ENCODE data around the gene CREM. TPM values are rescaled to one million over a fixed set of nuclear protein-coding genes. Genes with fewer than 3 reads are reported as not detected.

The CREM gene
- total and polyA plus RNA-seq, 7 donors, result 18.8 to 336 (median 39.2) TPM

DNA sequence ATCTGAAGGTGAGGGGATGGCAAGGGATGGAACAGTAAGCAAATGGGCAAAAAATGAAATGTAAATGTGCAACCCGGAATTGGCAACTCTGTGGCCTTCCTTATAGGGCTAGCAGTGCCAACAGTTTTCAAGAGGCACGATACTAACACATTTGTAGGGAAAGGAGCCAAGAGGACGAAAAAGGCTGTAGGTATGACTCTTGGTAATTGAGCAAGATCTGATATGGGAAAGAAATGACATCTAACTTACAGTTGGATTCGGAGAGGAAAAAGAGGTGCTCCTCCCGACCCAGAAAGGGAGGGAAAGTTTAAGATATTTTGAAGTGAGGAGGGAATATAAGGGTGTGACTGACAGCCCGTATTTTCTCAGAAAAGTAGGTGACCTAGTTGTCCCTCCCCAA is 2.1 kb upstream of the CREM start:
- no peak for DNase-seq
- Histone ChIP-seq H3K9me3 (no peaks in the 10 kb centered on the region), H3K27me3 (ENCODE audit: insufficient read depth in 3 of 3, low read length in 2 of 3) (no peaks in the 10 kb centered on the region), H3K27ac (peak overlapping the region; percentile 43), H3K4me3 (no peak overlapping the region), H3K36me3 (ENCODE audit: insufficient read depth in 1 of 2, low read depth in 1 of 2) (no peaks in the 10 kb centered on the region), H3K4me1 (peaks cover 10% of the 10 kb centered on the region)
- no peak for ATAC-seq
- TF ChIP-seq, protein P1, sequence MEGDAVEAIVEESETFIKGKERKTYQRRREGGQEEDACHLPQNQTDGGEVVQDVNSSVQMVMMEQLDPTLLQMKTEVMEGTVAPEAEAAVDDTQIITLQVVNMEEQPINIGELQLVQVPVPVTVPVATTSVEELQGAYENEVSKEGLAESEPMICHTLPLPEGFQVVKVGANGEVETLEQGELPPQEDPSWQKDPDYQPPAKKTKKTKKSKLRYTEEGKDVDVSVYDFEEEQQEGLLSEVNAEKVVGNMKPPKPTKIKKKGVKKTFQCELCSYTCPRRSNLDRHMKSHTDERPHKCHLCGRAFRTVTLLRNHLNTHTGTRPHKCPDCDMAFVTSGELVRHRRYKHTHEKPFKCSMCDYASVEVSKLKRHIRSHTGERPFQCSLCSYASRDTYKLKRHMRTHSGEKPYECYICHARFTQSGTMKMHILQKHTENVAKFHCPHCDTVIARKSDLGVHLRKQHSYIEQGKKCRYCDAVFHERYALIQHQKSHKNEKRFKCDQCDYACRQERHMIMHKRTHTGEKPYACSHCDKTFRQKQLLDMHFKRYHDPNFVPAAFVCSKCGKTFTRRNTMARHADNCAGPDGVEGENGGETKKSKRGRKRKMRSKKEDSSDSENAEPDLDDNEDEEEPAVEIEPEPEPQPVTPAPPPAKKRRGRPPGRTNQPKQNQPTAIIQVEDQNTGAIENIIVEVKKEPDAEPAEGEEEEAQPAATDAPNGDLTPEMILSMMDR (IDR thresholded peaks at IDR 0.05), result no peak
- intact Hi-C loops (cut with DNase I), result loop anchor here in 1 of 2 donors (10.0 kb wide), 1 partner anchor 440 kb away; no protein-coding TSS in a partner anchor
- WGBS, 3 donors, result 55 to 66% (median 56%) methylated on average over 6 of the region's 6 CpGs

DNA sequence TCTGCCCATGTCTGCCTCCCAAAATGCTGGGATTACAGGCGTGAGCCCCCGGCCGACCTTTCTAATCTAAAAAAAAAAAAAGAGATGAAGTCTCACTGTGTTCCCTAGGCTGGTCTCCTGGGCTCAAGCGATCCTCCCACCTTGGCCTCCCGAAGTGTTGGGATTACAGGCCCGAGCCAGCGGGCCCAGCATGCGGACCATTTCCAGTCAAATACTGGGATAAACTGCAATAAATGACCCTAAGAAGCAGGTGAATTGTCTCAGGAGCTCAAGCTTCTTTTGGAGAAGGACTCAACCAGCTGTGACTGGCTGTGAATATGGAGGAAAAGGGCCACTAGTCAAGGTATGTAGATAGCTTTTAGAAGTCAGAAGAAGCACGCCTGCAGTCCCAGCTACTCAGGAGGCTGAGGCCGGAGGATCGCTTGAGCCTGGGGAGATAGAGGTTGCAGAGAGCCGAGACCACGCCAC is 550 bp upstream of the CREM start:
- peaks cover 10% of the 10 kb centered on the region for H3K4me1 ChIP-seq
- intact Hi-C loops (cut with DNase I), result loop anchor here (5.0 to 10.0 kb wide), 2 partner anchors 71 to 439 kb away; no protein-coding TSS in a partner anchor

DNA sequence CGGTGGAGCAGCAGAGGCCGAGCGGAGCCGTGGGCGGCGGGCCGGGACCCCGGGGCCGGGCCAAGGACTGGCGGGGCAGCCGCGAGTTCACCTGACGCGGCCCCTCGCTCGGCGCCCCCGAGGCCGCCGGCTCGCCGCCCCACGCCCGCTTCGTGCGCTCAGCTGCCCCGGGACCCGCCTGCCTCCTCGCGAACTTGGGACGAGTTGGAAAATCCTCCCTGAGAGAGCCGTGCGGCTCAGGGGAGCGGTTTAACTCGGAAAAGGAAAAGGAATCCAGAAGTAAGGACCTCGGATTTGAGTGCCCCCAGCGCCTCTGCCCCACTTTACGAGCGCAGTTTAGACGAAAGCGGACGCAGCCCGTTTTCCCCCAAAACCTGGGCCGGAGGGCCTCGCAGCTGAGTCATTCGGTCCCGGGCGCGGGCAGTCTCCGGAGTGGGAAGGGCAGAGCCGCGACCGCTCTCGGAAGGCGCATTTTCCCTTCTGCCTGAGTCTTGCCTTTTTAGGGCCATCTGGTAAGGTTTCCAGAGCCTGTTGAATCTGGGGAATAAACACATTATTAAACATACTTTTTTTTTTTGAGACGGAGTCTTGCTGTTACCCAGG is 744 bp downstream of the CREM start:
- TF ChIP-seq, protein P1 (IDR thresholded peaks at IDR 0.05), result no peak
- WGBS, 3 donors, result 0% methylated on average over 40 to 56 of the region's 56 CpGs
- DNase-seq, result peak; percentile 73 to 84
- Histone ChIP-seq H3K4me1 (peaks cover 10% of the 10 kb centered on the region), H3K4me3 (peak overlapping the region; percentile 80), H3K27me3 (ENCODE audit: insufficient read depth in 3 of 3, low read length in 2 of 3) (no peaks in the 10 kb centered on the region), H3K27ac (peak overlapping the region; percentile 98), H3K9me3 (no peaks in the 10 kb centered on the region), H3K36me3 (ENCODE audit: insufficient read depth in 1 of 2, low read depth in 1 of 2) (no peaks in the 10 kb centered on the region)
- ATAC-seq, result peak in 1 of 4 donors; percentile 8
- intact Hi-C loops (cut with DNase I), result loop anchor here (1.0 to 10.0 kb wide), 3 partner anchors 68 to 437 kb away; no protein-coding TSS in a partner anchor

More for the DNA sequence above, 550 bp upstream of the CREM start:
- Histone ChIP-seq H3K9me3 (no peaks in the 10 kb centered on the region), H3K27ac (peak overlapping the region; percentile 98), H3K36me3 (ENCODE audit: insufficient read depth in 1 of 2, low read depth in 1 of 2) (no peaks in the 10 kb centered on the region), H3K4me3 (peak overlapping the region; percentile 80), H3K27me3 (ENCODE audit: insufficient read depth in 3 of 3, low read length in 2 of 3) (no peaks in the 10 kb centered on the region)
- WGBS, 3 donors, result 70 to 76% (median 70%) methylated on average over 13 of the region's 13 CpGs
- ATAC-seq (no peak), DNase-seq (no peak)
- TF ChIP-seq, protein P1 (IDR thresholded peaks at IDR 0.05), result no peak

DNA sequence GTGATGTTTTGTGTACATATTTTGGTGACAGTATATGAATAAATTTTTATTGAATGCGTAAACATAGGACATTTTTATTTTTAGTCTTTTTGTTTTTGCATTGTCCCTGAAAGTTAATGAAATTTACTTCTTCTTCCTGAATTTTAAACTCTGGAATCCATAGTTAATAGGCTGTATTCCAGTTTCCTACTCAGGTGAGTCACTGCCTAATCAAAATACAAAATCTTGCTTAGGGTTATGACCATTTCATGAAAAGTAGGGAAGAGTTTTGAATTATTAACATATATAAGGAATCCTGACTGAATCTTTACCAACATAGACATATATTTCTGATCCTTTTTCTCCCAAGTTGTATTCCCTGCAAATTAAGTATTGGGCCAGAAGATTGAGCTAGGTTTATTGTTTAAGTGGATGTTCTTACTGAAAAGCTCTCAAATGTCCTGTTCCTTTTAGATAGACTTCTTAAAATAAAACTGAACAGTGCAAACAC is 2.6 kb downstream of the CREM start:
- WGBS, 3 donors, result 96 to 100% (median 100%) methylated on average over 1 of the region's 1 CpG
- H3K27ac ChIP-seq, result no peak overlapping the region
- H3K9me3 ChIP-seq, result no peaks in the 10 kb centered on the region

More for the DNA sequence above, 2.6 kb downstream of the CREM start:
- Histone ChIP-seq H3K4me1 (peaks cover 10% of the 10 kb centered on the region), H3K4me3 (no peak overlapping the region), H3K36me3 (ENCODE audit: insufficient read depth in 1 of 2, low read depth in 1 of 2) (no peaks in the 10 kb centered on the region), H3K27me3 (ENCODE audit: insufficient read depth in 3 of 3, low read length in 2 of 3) (no peaks in the 10 kb centered on the region)
- TF ChIP-seq, protein P1 (IDR thresholded peaks at IDR 0.05), result no peak
- ATAC-seq, result no peak
- no peak for DNase-seq
- intact Hi-C loops (cut with DNase I), result loop anchor here (5.0 to 10.0 kb wide), 2 partner anchors 68 to 436 kb away; no protein-coding TSS in a partner anchor

All from psoas muscle (tissue), 8 donors.